CD14-positive monocyte (primary cell): ENCODE data around the gene GLYATL2. TPM values are rescaled to one million over a fixed set of nuclear protein-coding genes. Genes with fewer than 3 reads are reported as not detected.

Experiments used
- DNase-seq, 3 donors: peaks; one replicate each; pipeline ENCODE4 v3.0.0-alpha.2; 2011 to 2022
- H2AFZ ChIP-seq: 2 replicates; pipeline ENCODE4 v1.6.0; 2012; ENCODE audit warnings: mild to moderate bottlenecking, low read depth, low read length, inconsistent platforms; ENCODE audit not compliant: insufficient read depth, poor library complexity, severe bottlenecking
- H3K27ac ChIP-seq, 2 donors: 1 replicate in 1 of 2; 2 replicates in 1 of 2; pipeline ENCODE4 v1.5.1; 2012 to 2013; ENCODE audit warnings: low read length in 2 of 2, control low read depth in 1 of 2, inconsistent platforms in 1 of 2, low read depth in 1 of 2, mild to moderate bottlenecking in 1 of 2
- H3K27me3 ChIP-seq, 2 donors: one replicate each; pipeline versions ENCODE4 v1.6.0 to v1.6.1; 2011 to 2013; ENCODE audit warnings: low read length in 2 of 2; ENCODE audit not compliant: control insufficient read depth in 2 of 2, insufficient read depth in 2 of 2
- H3K36me3 ChIP-seq, 2 donors: replicated peaks in 1 of 2; 1 replicate in 1 of 2; 2 replicates in 1 of 2; pipeline versions ENCODE4 v1.5.1 to v1.6.1; 2012 to 2013; ENCODE audit warnings: low read length in 2 of 2, control low read depth in 1 of 2, inconsistent platforms in 1 of 2, mild to moderate bottlenecking in 1 of 2; ENCODE audit not compliant: insufficient read depth in 2 of 2, control insufficient read depth in 1 of 2
- H3K4me1 ChIP-seq, 2 donors: 1 replicate in 1 of 2; 2 replicates in 1 of 2; pipeline versions ENCODE4 v1.5.1 to v1.6.1; 2012 to 2013; ENCODE audit warnings: low read length in 2 of 2, control low read depth in 1 of 2, inconsistent platforms in 1 of 2, mild to moderate bottlenecking in 1 of 2, moderate library complexity in 1 of 2; ENCODE audit not compliant: insufficient read depth in 2 of 2, control insufficient read depth in 1 of 2
- H3K4me2 ChIP-seq: replicated peaks from 2 replicates; pipeline ENCODE3; 2012; ENCODE audit warnings: low read length, moderate library complexity, mild to moderate bottlenecking; ENCODE audit not compliant: poor library complexity, severe bottlenecking; ENCODE audit errors: extremely low read depth
- H3K4me3 ChIP-seq, 3 experiments: fragments of 200-600 bp in 1 of 3; sonication (generic) in 1 of 3; replicated peaks in 1 of 3; 1 replicate in 2 of 3; 2 replicates in 1 of 3; pipeline ENCODE4 v1.5.1; 2011 to 2013; ENCODE audit warnings: low read length in 3 of 3, mild to moderate bottlenecking in 3 of 3, control low read depth in 2 of 3, low read depth in 2 of 3, inconsistent platforms in 1 of 3, moderate library complexity in 1 of 3
- H3K79me2 ChIP-seq: 2 replicates; pipeline ENCODE4 v1.6.0; 2012; ENCODE audit warnings: mild to moderate bottlenecking, control low read depth, inconsistent platforms, low read length, moderate library complexity; ENCODE audit not compliant: insufficient read depth
- H3K9ac ChIP-seq: 2 replicates; pipeline ENCODE4 v1.6.0; 2017; ENCODE audit warnings: low read length, mild to moderate bottlenecking; ENCODE audit not compliant: insufficient read depth, poor library complexity, severe bottlenecking
- H3K9me3 ChIP-seq, 2 donors: replicated peaks in 1 of 2; 1 replicate in 1 of 2; 2 replicates in 1 of 2; pipeline versions ENCODE4 v1.5.1 to v1.6.1; 2012 to 2013; ENCODE audit warnings: low read length in 2 of 2, control low read depth in 1 of 2; ENCODE audit not compliant: control insufficient read depth in 1 of 2, insufficient read depth in 1 of 2
- H4K20me1 ChIP-seq: 2 replicates; pipeline ENCODE4 v1.6.0; 2012; ENCODE audit warnings: mild to moderate bottlenecking, low read length, control low read depth, moderate library complexity; ENCODE audit not compliant: insufficient read depth
- H3K27ac Mint-ChIP-seq, 7 donors: one replicate each; pipeline ENCODE4 v1.8.0; 2020; ENCODE audit warnings: mild to moderate bottlenecking in 7 of 7, mixed read lengths in 7 of 7, moderate library complexity in 6 of 7, inconsistent platforms in 2 of 7
- H3K27me3 Mint-ChIP-seq, 3 donors: one replicate each; pipeline ENCODE4 v1.8.0; 2021 to 2022; ENCODE audit warnings: low read depth in 3 of 3, mild to moderate bottlenecking in 3 of 3, mixed read lengths in 3 of 3, moderate library complexity in 3 of 3, inconsistent platforms in 1 of 3
- H3K36me3 Mint-ChIP-seq, 2 donors: one replicate each; pipeline ENCODE4 v1.8.0; 2020; ENCODE audit warnings: mixed read lengths in 2 of 2, inconsistent platforms in 1 of 2, mild to moderate bottlenecking in 1 of 2
- H3K4me1 Mint-ChIP-seq: one replicate; pipeline ENCODE4 v1.8.0; 2020; ENCODE audit warnings: mild to moderate bottlenecking, mixed read lengths
- H3K4me3 Mint-ChIP-seq, 2 donors: one replicate each; pipeline ENCODE4 v1.8.0; 2020; ENCODE audit warnings: mild to moderate bottlenecking in 2 of 2, mixed read lengths in 2 of 2, moderate library complexity in 1 of 2
- H3K9me3 Mint-ChIP-seq, 7 donors: one replicate each; pipeline ENCODE4 v1.8.0; 2020 to 2022; ENCODE audit warnings: mixed read lengths in 7 of 7, mild to moderate bottlenecking in 6 of 7, moderate library complexity in 6 of 7, inconsistent platforms in 2 of 7
- CTCF ChIP-seq: fragments of 200-600 bp; IDR thresholded peaks from one replicate; pipeline ENCODE4 v1.8.0; 2022; ENCODE audit warnings: antibody characterized with exemption, mild to moderate bottlenecking
- WGBS: methylation state at CpG from one replicate; pipeline ENCODE4 v1.1.5; 2013; ENCODE audit warnings: missing lambda C conversion rate; ENCODE audit not compliant: insufficient coverage; 5-methylcytosine and 5-hydroxymethylcytosine counted together
- intact Hi-C, 2 donors: fragments of 100-400 bp; cut with micrococcal nuclease; formaldehyde crosslinking; loops; one replicate each; pipeline versions ENCODE4 v1.15.0 to v1.15.1; 2023
- polyA plus RNA-seq, 3 donors: library from polyadenylated mRNA; depleted of rRNA in 1 of 3; unstranded in 2 of 3; stranded (reverse) in 1 of 3; fragments of 300-500 nt in 2 of 3; fragments of >200 nt in 1 of 3; fragmentation: Illumina TruSeq in 2 of 3; gene quantifications; 1 replicate in 2 of 3; 2 replicates in 1 of 3; pipeline ENCODE4 v1.2.3, GENCODE V29; 2012 to 2021

GLYATL2 gene
- polyA plus RNA-seq, 3 donors: not detected

- Histone ChIP-seq H3K9ac (no peak overlapping the region), H3K9me3 (no peaks in the 10 kb centered on the region), H3K27ac (no peak overlapping the region), H3K4me3 (no peak overlapping the region), H4K20me1 (no peaks in the 10 kb centered on the region), H2AFZ (no peak overlapping the region), H3K27me3 (no peaks in the 10 kb centered on the region), H3K36me3 (no peaks in the 10 kb centered on the region), H3K79me2 (no peaks in the 10 kb centered on the region), H3K4me2 (no peak overlapping the region), H3K4me1 (no peaks in the 10 kb centered on the region)
- no peaks in the 10 kb centered on the region for H3K36me3 Mint-ChIP-seq
- no peak for DNase-seq
- intact Hi-C loops: no loop called here
- H3K27me3 Mint-ChIP-seq: no peaks in the 10 kb centered on the region
- WGBS: 100% methylated on average over 1 of the region's 1 CpG
- no peak overlapping the region for H3K27ac Mint-ChIP-seq
- peaks cover 5% of the 10 kb centered on the region for H3K4me1 Mint-ChIP-seq
- H3K9me3 Mint-ChIP-seq: peaks cover 0 to 6% (median 4%) of the 10 kb centered on the region in 7 donors
- no peak for TF ChIP-seq CTCF
- no peak overlapping the region for H3K4me3 Mint-ChIP-seq
Observed at GRCh38 chr11:58805065-58805464, 39.4 kb downstream of the GLYATL2 start.

GRCh38 chr11:58801974-58802545 is 42.4 kb downstream of the GLYATL2 start:
- no peaks in the 10 kb centered on the region for H4K20me1 ChIP-seq
- WGBS: no CpG with 5 or more reads among the region's 4 CpGs
- no peak for TF ChIP-seq CTCF
- H3K4me3 ChIP-seq: no peak overlapping the region
- H3K9me3 ChIP-seq: no peaks in the 10 kb centered on the region
- no peaks in the 10 kb centered on the region for H3K36me3 ChIP-seq
- Mint-ChIP-seq H3K27me3 (peaks cover 0 to 2% (median 0%) of the 10 kb centered on the region in 3 donors), H3K27ac (no peak overlapping the region), H3K36me3 (no peaks in the 10 kb centered on the region), H3K4me1 (no peaks in the 10 kb centered on the region), H3K9me3 (peaks cover 0 to 9% (median 2%) of the 10 kb centered on the region in 7 donors), H3K4me3 (no peak overlapping the region)
- H3K79me2 ChIP-seq: no peaks in the 10 kb centered on the region
- H3K4me2 ChIP-seq: no peak overlapping the region
- H2AFZ ChIP-seq: no peak overlapping the region
- H3K27ac ChIP-seq: no peak overlapping the region
- H3K9ac ChIP-seq: no peak overlapping the region
- DNase-seq: no peak
- no peaks in the 10 kb centered on the region for H3K4me1 ChIP-seq
- intact Hi-C loops: no loop called here
- no peaks in the 10 kb centered on the region for H3K27me3 ChIP-seq
